Activated T-cell treated with anti-CD3 and anti-CD28 coated beads, Interleukin-2, amount 50 U/mL, for 24 hours (primary cell): ENCODE measurements around the gene ANXA5.
"Not testable (repeated sequence)": the region's sequence is repeated elsewhere in the genome, so short reads cannot be mapped to it uniquely, and the experiment has no call there.

Source experiments
- DNase-seq: peaks from one replicate; pipeline ENCODE4 v3.0.0-alpha.2; 2020
- H3K27ac Mint-ChIP-seq: 2 replicates; pipeline ENCODE4 v1.8.0; 2020; ENCODE audit warnings: mild to moderate bottlenecking, mixed read lengths
- H3K27me3 Mint-ChIP-seq: 2 replicates; pipeline ENCODE4 v1.8.0; 2020; ENCODE audit warnings: mixed read lengths
- H3K36me3 Mint-ChIP-seq: 2 replicates; pipeline ENCODE4 v1.8.0; 2020; ENCODE audit warnings: low read depth, mixed read lengths
- H3K4me1 Mint-ChIP-seq: 2 replicates; pipeline ENCODE4 v1.8.0; 2020; ENCODE audit warnings: low read depth, mixed read lengths
- H3K4me3 Mint-ChIP-seq: 2 replicates; pipeline ENCODE4 v1.8.0; 2020; ENCODE audit warnings: mild to moderate bottlenecking, moderate library complexity, mixed read lengths
- H3K9me3 Mint-ChIP-seq: 2 replicates; pipeline ENCODE4 v1.8.0; 2020; ENCODE audit warnings: mixed read lengths

ANXA5 gene

DNA sequence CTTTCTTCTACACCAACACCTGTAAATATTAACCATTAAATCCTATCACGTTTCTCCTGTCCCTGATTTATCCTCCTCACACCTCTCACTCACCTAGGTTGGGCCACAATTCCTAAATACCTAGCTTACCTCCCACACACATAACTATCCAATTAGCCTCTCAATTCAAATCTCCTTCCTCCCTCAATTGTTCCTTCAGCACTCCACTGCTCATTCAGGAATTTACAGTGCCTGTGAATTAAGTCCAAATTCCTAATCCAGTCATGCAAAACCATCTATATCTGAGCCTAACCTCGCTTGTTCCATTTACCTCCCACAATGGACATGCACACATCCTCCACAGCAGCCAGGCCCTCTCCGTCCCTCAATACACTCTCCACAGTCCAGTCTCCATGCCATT, 17.5 kb downstream of the ANXA5 start:
- Mint-ChIP-seq H3K27ac (no peak overlapping the region), H3K9me3 (no peaks in the 10 kb centered on the region), H3K4me1 (no peaks in the 10 kb centered on the region), H3K27me3 (no peaks in the 10 kb centered on the region), H3K36me3 (peaks cover 75% of the 10 kb centered on the region), H3K4me3 (no peak overlapping the region)
- no peak for DNase-seq

DNA sequence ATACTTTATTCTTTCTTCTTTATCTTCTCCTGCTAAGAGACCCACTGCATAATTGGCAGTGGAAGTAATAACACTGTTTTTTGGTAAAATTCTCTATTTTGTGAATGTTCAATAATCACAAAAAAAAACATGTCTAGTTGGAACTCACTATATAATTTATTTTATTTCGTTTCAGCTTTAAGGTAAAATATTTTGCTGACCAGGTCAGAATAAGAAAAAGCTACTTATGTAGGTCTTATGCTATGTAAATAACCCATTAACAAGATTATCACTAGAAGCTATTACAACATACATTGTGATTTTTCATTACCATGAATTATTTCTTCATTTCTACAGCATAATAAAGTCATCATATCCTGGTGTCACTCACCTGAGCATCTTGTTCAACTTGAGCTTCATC, 19.3 kb downstream of the ANXA5 start:
- peaks cover 73% of the 10 kb centered on the region for H3K36me3 Mint-ChIP-seq
- no peak overlapping the region for H3K27ac Mint-ChIP-seq
- DNase-seq = no peak
- no peaks in the 10 kb centered on the region for H3K27me3 Mint-ChIP-seq
- no peaks in the 10 kb centered on the region for H3K4me1 Mint-ChIP-seq
- no peaks in the 10 kb centered on the region for H3K9me3 Mint-ChIP-seq
- no peak overlapping the region for H3K4me3 Mint-ChIP-seq

DNA sequence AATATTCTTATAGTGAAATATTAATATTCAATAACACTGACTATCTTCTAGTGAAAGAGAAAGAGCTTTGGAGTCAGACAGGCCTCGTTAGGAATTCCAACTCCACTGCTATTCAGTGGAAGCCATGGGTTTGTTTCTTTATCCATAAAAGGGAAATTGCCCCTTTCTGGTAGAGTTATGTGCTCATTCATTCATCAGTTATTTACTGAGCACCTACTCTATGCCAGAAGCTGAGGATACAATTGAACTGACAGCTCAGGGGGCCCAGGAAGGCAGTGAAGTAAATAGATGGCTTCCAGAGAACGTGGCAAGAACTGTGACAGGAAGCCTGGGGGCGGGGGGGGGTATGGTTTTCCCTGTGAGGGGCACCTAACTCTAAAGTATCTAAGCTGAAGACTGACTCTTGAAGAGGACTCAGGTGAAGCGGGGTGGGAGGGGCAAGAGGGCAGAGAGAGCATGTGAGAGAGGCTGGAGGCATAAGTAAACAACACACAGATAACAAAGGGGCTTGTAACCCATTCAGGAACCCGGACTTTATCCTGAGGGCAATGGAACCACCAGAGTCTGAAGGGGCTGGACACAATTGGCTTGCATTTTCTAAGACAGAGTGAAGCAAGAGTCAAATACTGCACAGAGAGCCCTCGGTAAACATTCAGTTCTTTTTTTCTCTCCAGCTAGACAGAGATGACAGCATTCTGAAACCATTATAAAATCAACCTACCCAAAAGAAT, 20.3 kb downstream of the ANXA5 start:
- no peak for DNase-seq
- Mint-ChIP-seq H3K27ac (no peak overlapping the region), H3K36me3 (peaks cover 75% of the 10 kb centered on the region), H3K4me3 (no peak overlapping the region), H3K4me1 (no peaks in the 10 kb centered on the region), H3K9me3 (no peaks in the 10 kb centered on the region), H3K27me3 (no peaks in the 10 kb centered on the region)

DNA sequence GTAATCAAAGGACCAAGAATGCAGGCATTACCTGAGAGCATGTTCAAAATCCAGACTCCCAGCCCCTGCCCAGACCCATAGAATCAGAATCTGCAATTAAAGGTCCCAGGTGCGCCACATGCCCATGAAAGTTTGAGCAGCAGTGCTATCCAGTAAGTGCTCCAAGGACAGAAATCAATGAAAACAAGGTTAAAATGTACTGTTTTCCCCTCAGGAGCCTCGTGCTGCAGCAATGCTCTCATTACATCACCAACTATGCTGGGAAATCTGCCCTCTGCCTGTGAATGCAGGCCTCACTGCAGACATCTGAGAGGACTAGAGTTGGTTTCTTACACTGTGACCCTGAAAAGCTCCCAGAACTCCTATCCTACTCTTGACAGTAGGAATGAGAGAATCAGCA, 21.1 kb downstream of the ANXA5 start:
- no peaks in the 10 kb centered on the region for H3K4me1 Mint-ChIP-seq
- peaks cover 73% of the 10 kb centered on the region for H3K36me3 Mint-ChIP-seq
- no peaks in the 10 kb centered on the region for H3K9me3 Mint-ChIP-seq
- no peak overlapping the region for H3K4me3 Mint-ChIP-seq
- no peak for DNase-seq
- H3K27me3 Mint-ChIP-seq = no peaks in the 10 kb centered on the region
- no peak overlapping the region for H3K27ac Mint-ChIP-seq

DNA sequence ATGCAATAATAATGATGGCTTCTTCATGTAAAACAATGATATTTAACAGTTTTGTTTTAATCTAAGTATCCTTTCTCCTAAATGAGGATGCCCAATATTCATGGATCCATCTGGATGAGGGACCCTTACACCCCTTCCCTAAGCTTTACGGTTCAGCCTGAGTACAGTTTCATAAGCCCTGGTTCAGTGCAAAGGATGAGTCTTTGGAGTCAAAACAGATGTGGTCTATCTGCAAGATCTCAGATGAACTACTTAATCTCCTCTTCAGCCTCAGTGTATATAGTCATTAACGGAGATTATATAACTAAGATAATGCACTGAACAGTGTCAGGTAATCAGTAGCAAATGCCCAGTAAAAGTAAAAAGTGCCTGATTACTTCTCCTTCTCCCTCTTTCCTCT, 22.1 kb downstream of the ANXA5 start:
- Mint-ChIP-seq H3K4me1 (no peaks in the 10 kb centered on the region), H3K4me3 (no peak overlapping the region), H3K36me3 (peaks cover 73% of the 10 kb centered on the region), H3K27ac (no peak overlapping the region), H3K9me3 (no peaks in the 10 kb centered on the region), H3K27me3 (no peaks in the 10 kb centered on the region)
- DNase-seq = no peak

DNA sequence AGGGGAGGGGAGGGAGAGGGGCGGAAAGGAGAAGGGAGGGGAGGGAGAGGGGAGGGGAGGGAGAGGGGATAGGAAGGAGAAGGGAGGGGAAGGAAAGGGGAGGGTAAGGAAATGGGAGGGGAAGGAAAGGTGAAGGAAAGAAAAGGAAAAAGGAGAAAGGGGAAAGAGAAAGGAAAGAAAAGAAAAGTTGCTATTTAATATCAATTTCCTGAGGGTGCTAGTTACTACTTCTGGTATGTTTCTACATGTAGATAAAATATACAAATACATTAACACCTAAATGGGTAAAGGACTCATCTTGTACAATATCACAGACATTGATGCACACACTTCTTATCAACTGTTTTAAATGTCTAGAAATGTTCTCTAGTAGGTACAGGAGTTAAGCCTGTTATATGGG, 22.6 kb downstream of the ANXA5 start:
- no peaks in the 10 kb centered on the region for H3K9me3 Mint-ChIP-seq

DNA sequence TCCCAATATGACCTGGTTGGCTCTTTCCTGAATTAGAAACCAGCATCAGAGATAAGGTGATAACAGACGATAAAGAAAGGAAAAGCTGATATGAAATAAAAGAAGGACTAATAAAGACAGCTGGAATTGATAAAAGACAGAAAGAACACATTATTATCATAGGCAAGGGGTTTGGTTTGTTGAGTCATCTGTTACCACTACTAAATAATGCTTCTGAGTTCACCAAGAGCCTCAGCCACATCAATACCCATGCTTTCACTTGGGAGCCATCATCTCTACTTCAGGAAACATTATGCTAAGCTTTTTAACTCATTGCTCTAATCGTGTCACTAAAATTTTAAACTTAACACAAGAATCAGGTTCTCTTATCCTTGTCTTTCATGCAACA, 27.6 kb downstream of the ANXA5 start:
- Mint-ChIP-seq H3K27ac (no peak overlapping the region), H3K36me3 (peaks cover 67% of the 10 kb centered on the region), H3K4me3 (no peak overlapping the region), H3K9me3 (no peaks in the 10 kb centered on the region), H3K27me3 (no peaks in the 10 kb centered on the region), H3K4me1 (no peaks in the 10 kb centered on the region)
- no peak for DNase-seq

More for the DNA sequence above, 22.6 kb downstream of the ANXA5 start:
- Mint-ChIP-seq H3K36me3 (peaks cover 73% of the 10 kb centered on the region), H3K4me3 (no peak overlapping the region), H3K4me1 (no peaks in the 10 kb centered on the region), H3K27ac (no peak overlapping the region), H3K27me3 (no peaks in the 10 kb centered on the region)
- DNase-seq = no peak

DNA sequence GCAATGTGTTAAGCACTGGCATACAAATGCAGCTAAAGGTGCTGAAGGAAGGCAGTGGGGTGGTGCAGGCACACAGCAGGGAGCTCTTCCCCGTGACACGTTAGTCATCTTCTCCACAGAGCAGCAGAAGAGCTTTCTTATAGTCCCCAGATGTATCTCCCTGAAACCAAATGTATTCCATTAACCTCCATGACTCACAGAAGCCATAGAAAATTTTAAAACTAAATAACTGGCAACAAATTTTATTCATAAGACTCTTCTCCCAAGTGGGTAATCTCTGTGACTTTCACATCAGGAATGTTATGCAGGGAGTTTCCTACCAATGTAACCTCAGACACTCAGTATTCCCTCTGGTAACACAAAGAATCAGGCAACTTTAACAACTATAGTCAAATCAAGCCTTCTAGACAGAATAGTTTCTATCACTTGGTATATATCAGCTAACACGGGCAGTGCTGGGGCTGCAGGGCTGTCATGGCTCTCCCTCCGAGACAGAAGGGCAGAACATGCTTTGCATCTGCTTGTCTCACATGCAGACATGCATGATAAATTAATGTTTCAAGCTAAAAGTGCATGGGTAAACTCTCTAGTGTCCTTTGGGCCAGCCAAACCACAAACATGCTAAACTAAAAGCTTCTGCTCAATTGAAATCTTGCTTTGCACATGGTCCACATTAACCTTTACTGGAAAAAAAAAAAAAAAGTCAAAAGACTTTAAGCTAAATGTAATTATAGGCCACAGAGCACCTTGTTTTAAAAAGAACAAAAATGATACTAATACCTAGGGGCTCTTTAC, 28.2 kb downstream of the ANXA5 start:
- no peak for DNase-seq
- Mint-ChIP-seq H3K27me3 (no peaks in the 10 kb centered on the region), H3K9me3 (no peaks in the 10 kb centered on the region), H3K27ac (no peak overlapping the region), H3K4me1 (no peaks in the 10 kb centered on the region), H3K4me3 (no peak overlapping the region), H3K36me3 (peaks cover 68% of the 10 kb centered on the region)

DNA sequence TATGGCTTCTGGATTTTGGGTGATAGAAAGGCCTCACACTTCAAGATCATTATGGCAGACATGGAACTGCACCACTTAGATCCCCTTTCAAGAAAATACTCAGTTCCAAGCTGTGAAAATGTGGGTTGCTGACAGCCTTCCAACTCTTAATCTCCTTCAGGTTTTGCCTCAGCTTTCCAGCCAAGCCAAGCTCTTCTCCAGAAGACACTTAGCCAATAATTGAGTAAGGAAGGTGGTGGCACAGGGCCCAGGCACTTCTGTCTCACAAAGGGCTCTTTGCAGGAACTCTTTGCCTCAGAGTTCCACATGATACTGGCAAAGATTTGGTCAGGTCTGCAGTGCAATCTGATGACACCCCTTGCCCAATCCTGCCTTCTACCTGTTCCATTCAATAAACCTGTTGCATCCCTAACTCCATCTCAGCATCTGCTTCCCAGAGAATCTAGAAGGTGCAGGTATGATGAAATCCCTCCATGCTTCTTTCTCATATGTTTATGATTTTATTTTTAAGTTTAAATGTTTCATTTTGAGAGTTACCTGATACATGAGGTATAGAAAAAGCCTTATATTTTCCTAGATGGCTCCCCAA, 30.6 kb downstream of the ANXA5 start:
- DNase-seq = no peak
- no peak overlapping the region for H3K27ac Mint-ChIP-seq

DNA sequence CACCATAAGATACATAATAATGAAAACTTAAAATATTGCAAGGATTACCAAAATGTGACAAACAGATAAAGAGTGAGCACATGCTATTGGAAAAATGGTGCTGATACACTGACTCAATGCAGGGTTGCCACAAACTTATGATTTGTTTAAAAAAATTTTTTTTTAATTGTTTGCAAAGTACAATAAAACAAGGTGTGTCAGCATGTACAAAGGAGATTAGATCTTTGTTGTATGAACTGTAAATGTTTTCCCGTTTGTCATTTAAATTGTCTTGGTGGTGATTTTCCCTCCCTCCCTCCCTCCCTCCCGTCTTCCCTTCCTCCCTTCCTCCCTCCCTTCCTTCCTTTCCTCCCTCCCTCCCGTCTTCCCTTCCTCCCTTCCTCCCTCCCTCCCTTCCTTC, 31.4 kb downstream of the ANXA5 start:
- no peak for DNase-seq
- no peaks in the 10 kb centered on the region for H3K9me3 Mint-ChIP-seq
- peaks cover 7% of the 10 kb centered on the region for H3K4me1 Mint-ChIP-seq
- H3K4me3 Mint-ChIP-seq = no peak overlapping the region
- no peaks in the 10 kb centered on the region for H3K27me3 Mint-ChIP-seq
- H3K36me3 Mint-ChIP-seq = peaks cover 46% of the 10 kb centered on the region
- no peak overlapping the region for H3K27ac Mint-ChIP-seq

More for the DNA sequence above, 30.6 kb downstream of the ANXA5 start:
- H3K36me3 Mint-ChIP-seq = peaks cover 52% of the 10 kb centered on the region
- peaks cover 2% of the 10 kb centered on the region for H3K4me1 Mint-ChIP-seq
- H3K4me3 Mint-ChIP-seq = no peak overlapping the region
- H3K9me3 Mint-ChIP-seq = no peaks in the 10 kb centered on the region
- no peaks in the 10 kb centered on the region for H3K27me3 Mint-ChIP-seq

DNA sequence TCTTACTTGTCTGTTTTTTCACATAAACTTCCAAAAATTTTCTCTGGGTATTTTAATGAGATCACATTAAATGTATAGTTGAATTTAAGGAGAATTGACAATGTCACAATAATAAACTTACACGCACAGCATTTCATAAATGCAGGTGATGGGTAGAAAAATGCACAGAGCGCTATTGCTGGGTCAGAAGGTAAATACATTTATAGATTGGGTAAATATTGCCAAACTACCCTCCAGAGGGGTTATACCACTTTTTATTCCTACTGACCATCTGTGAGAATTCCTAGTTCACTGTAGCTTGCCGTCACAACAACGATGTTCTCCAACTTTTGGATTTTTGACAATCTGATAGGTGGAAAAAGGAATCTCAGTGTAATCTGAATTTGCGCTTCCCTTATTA, 34.6 kb downstream of the ANXA5 start:
- peaks cover 7% of the 10 kb centered on the region for H3K4me1 Mint-ChIP-seq

DNA sequence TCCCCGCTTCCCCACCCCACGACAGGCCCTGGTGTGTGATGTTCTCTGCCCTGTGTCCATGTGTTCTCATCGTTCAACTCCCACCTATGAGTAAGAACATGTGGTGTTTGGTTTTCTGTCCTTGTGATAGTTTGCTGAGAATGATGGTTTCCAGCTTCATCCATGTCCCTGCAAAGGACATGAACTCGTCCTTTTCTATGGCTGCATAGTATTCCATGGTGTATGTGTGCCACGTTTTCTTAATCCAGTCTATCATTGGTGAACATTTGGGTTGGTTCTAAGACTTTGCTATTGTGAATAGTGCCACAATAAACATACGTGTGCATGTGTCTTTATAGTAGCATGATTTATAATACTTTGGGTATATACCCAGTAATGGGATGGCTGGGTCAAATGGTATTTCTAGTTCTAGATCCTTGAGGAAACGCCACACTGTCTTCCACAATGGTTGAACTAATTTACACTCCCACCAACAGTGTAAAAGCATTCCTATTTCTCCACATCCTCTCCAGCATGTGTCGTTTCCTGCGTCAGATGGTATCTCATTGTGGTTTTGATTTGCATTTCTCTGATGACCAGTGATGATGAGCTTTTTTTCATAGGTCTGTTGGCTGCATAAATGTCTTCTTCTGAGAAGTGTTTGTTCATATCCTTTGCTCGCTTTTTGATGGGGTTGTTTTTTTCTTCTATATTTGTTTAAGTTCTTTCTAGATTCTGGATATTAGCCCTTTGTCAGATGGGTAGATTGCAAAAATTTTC, 36.4 kb downstream of the ANXA5 start:
- not testable (repeated sequence) for H3K9me3 Mint-ChIP-seq, H3K4me1 Mint-ChIP-seq, DNase-seq, H3K4me3 Mint-ChIP-seq, H3K27ac Mint-ChIP-seq, H3K27me3 Mint-ChIP-seq, H3K36me3 Mint-ChIP-seq

More for the DNA sequence above, 34.6 kb downstream of the ANXA5 start:
- no peak for DNase-seq
- Mint-ChIP-seq H3K9me3 (no peaks in the 10 kb centered on the region), H3K27ac (no peak overlapping the region), H3K36me3 (peaks cover 20% of the 10 kb centered on the region), H3K27me3 (no peaks in the 10 kb centered on the region), H3K4me3 (no peak overlapping the region)

DNA sequence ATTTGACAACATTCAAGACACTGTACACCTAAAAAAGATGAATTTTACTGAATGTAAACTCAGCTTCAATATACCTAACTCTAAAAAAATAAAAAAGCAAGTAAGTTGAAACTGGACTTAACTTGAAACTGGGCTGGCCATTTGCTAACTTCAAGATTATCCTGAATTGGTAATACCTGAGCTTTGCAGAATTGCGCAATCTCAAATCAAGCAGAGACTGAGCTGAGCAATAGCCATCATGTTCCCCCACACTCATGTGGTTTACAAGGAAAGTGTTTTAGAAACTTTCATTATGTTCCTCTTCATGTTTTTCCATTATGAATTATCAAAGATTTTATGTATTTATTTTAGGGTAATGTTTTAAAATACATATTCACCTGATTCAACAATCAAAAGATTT, 38.7 kb downstream of the ANXA5 start:
- H3K27ac Mint-ChIP-seq = no peak overlapping the region
- H3K27me3 Mint-ChIP-seq = no peaks in the 10 kb centered on the region
- peaks cover under 1% of the 10 kb centered on the region for H3K36me3 Mint-ChIP-seq
- peaks cover 7% of the 10 kb centered on the region for H3K4me1 Mint-ChIP-seq
- H3K9me3 Mint-ChIP-seq = no peaks in the 10 kb centered on the region
- DNase-seq = no peak
- H3K4me3 Mint-ChIP-seq = no peak overlapping the region

DNA sequence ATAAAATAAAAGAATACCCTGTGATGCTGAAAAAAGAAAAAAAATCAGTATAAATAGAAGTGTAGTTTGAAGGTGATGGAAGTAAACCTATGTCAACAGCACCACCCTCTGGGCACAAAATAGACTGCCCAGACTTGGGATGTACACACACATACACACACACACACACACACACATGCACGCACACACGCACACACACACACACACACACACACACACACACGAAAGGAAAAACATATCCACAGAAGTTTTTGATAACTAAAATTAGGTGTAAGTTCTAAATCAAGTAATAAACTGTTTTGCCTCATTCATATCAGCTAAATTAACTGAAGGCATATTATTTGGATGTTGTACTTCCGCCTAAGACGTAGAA, 40.5 kb downstream of the ANXA5 start:
- no peak overlapping the region for H3K27ac Mint-ChIP-seq
- no peak overlapping the region for H3K4me3 Mint-ChIP-seq
- H3K4me1 Mint-ChIP-seq = peaks cover 6% of the 10 kb centered on the region
- no peaks in the 10 kb centered on the region for H3K9me3 Mint-ChIP-seq
- DNase-seq = no peak
- no peaks in the 10 kb centered on the region for H3K27me3 Mint-ChIP-seq
- no peaks in the 10 kb centered on the region for H3K36me3 Mint-ChIP-seq
